K562 (cell line): ENCODE measurements around the gene IL3RA.

Experiments
- SNIP1 ChIP-seq: fragments of 450-650 bp; IDR thresholded peaks from 2 replicates; pipeline ENCODE4 v1.7.1; 2017; ENCODE audit warnings: low read depth, mild to moderate bottlenecking
- TF ChIP-seq, protein P1 (sequence below): fragments of 150-350 bp; IDR thresholded peaks from 2 replicates; pipeline ENCODE4 v1.6.1; 2014; ENCODE audit warnings: low read depth, mild to moderate bottlenecking, low read length, borderline replicate concordance

- no peak for TF ChIP-seq SNIP1
- TF ChIP-seq, protein P1, sequence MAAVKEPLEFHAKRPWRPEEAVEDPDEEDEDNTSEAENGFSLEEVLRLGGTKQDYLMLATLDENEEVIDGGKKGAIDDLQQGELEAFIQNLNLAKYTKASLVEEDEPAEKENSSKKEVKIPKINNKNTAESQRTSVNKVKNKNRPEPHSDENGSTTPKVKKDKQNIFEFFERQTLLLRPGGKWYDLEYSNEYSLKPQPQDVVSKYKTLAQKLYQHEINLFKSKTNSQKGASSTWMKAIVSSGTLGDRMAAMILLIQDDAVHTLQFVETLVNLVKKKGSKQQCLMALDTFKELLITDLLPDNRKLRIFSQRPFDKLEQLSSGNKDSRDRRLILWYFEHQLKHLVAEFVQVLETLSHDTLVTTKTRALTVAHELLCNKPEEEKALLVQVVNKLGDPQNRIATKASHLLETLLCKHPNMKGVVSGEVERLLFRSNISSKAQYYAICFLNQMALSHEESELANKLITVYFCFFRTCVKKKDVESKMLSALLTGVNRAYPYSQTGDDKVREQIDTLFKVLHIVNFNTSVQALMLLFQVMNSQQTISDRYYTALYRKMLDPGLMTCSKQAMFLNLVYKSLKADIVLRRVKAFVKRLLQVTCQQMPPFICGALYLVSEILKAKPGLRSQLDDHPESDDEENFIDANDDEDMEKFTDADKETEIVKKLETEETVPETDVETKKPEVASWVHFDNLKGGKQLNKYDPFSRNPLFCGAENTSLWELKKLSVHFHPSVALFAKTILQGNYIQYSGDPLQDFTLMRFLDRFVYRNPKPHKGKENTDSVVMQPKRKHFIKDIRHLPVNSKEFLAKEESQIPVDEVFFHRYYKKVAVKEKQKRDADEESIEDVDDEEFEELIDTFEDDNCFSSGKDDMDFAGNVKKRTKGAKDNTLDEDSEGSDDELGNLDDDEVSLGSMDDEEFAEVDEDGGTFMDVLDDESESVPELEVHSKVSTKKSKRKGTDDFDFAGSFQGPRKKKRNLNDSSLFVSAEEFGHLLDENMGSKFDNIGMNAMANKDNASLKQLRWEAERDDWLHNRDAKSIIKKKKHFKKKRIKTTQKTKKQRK = no peak
Observed at GRCh38 chrX:1327651-1328304, 8.8 kb upstream of the IL3RA start.
